HG03060 (cell line): ENCODE measurements around the gene DNAH5.
"Not testable (repeated sequence)": the region's sequence is repeated elsewhere in the genome, so short reads cannot be mapped to it uniquely, and the experiment has no call there.

Experiments used
- ATAC-seq: cut with Tn5 transposase; IDR thresholded peaks from one replicate; pipeline ENCODE4 v1.9.1; 2021; ENCODE audit warnings: low read depth, moderate number of reproducible peaks; ENCODE audit not compliant: unreplicated experiment

The DNAH5 gene

GRCh38 chr5:13944560-13945199, at the start of gene DNAH5:
TSS of gene DNAH5 (minus strand) at chr5:13944688. CDS start at chr5:13944438, 250 bp downstream.
- no peak for ATAC-seq

GRCh38 chr5:13993926-13994325, 49.4 kb upstream of the DNAH5 start:
- no peak for ATAC-seq

GRCh38 chr5:13992795-13993194, 48.3 kb upstream of the DNAH5 start:
- ATAC-seq: no peak

GRCh38 chr5:13991365-13991764, 46.9 kb upstream of the DNAH5 start:
- no peak for ATAC-seq

GRCh38 chr5:13990896-13991295, 46.4 kb upstream of the DNAH5 start:
- ATAC-seq: no peak

GRCh38 chr5:13989832-13990231, 45.3 kb upstream of the DNAH5 start:
- no peak for ATAC-seq

- ATAC-seq: no peak
These were observed 43.5 kb upstream of the DNAH5 start for GRCh38 chr5:13987843-13988464.

- no peak for ATAC-seq
These were observed 41.4 kb upstream of the DNAH5 start for GRCh38 chr5:13985731-13986418.

GRCh38 chr5:13984888-13985287, 40.4 kb upstream of the DNAH5 start:
- not testable (repeated sequence) for ATAC-seq

GRCh38 chr5:13976867-13977830, 32.7 kb upstream of the DNAH5 start:
- ATAC-seq: no peak

- no peak for ATAC-seq
These were observed 31.7 kb upstream of the DNAH5 start for GRCh38 chr5:13976223-13976622.

- no peak for ATAC-seq
These were observed 30.8 kb upstream of the DNAH5 start for GRCh38 chr5:13975246-13975645.

- no peak for ATAC-seq
These were observed 29.2 kb upstream of the DNAH5 start for GRCh38 chr5:13973724-13974123.

- ATAC-seq: no peak
These were observed 27.5 kb upstream of the DNAH5 start for GRCh38 chr5:13972029-13972428.

- ATAC-seq: peak; percentile 84
These were observed 12.7 kb upstream of the DNAH5 start for GRCh38 chr5:13957032-13957645.

- ATAC-seq: no peak
These were observed 12.0 kb upstream of the DNAH5 start for GRCh38 chr5:13956471-13956870.

- ATAC-seq: no peak
These were observed 11.4 kb upstream of the DNAH5 start for GRCh38 chr5:13955896-13956295.

GRCh38 chr5:13946111-13946510, 1.6 kb upstream of the DNAH5 start:
- no peak for ATAC-seq

- ATAC-seq: no peak
These were observed 783 bp upstream of the DNAH5 start for GRCh38 chr5:13945271-13945670.

- no peak for ATAC-seq
These were observed 812 bp downstream of the DNAH5 start for GRCh38 chr5:13943676-13944075.
